Measurements from ENCODE around the gene NKAPL.

GRCh38 chr6:28218312-28219248 lies 40.5 kb upstream of the NKAPL start:
- TF ChIP-seq EZH2 (IDR thresholded peaks at IDR 0.05; ENCODE audit: low read length) = no peak
- TF ChIP-seq, protein P1, sequence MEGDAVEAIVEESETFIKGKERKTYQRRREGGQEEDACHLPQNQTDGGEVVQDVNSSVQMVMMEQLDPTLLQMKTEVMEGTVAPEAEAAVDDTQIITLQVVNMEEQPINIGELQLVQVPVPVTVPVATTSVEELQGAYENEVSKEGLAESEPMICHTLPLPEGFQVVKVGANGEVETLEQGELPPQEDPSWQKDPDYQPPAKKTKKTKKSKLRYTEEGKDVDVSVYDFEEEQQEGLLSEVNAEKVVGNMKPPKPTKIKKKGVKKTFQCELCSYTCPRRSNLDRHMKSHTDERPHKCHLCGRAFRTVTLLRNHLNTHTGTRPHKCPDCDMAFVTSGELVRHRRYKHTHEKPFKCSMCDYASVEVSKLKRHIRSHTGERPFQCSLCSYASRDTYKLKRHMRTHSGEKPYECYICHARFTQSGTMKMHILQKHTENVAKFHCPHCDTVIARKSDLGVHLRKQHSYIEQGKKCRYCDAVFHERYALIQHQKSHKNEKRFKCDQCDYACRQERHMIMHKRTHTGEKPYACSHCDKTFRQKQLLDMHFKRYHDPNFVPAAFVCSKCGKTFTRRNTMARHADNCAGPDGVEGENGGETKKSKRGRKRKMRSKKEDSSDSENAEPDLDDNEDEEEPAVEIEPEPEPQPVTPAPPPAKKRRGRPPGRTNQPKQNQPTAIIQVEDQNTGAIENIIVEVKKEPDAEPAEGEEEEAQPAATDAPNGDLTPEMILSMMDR (optimal IDR thresholded peaks at IDR 0.05 in 1 of 3, IDR thresholded peaks at IDR 0.05 in 1 of 3, conservative IDR thresholded peaks at IDR 0.05 in 1 of 3; ENCODE audit: extremely low read depth in 1 of 3, insufficient read depth in 2 of 3, low read length in 3 of 3) = no peak
